Measurements from ENCODE around the gene KLHDC8A.

Gene KLHDC8A

GRCh38 chr1:205340676-205341075 lies 16.0 kb downstream of the KLHDC8A start:
- no peak overlapping the region for H2BK5ac ChIP-seq (ENCODE audit: low read length)
- H3K4ac ChIP-seq (ENCODE audit: low read length): no peak overlapping the region
- no peak overlapping the region for H2BK120ac ChIP-seq (ENCODE audit: low read depth, low read length)
- peaks cover 4 to 13% of the 10 kb centered on the region in 2 donors for H3K4me1 ChIP-seq (ENCODE audit: control insufficient read depth in 2 of 2, insufficient read depth in 1 of 2, low read depth in 1 of 2, low read length in 2 of 2)
- H3K4me3 ChIP-seq (ENCODE audit: low read length in 2 of 2): no peak overlapping the region
- no peak for DNase-seq (ENCODE audit: low spot score)
- no peak overlapping the region for H3K14ac ChIP-seq (ENCODE audit: low read length)
- no peak overlapping the region for H2BK12ac ChIP-seq (ENCODE audit: low read length)
- peaks cover 0 to 35% (median 15%) of the 10 kb centered on the region in 3 experiments for H3K27me3 ChIP-seq (ENCODE audit: control insufficient read depth in 3 of 3, insufficient read depth in 3 of 3, low read depth in 1 of 3, low read length in 3 of 3)
- H3K36me3 ChIP-seq (replicated peaks in 1 of 2; ENCODE audit: control insufficient read depth in 2 of 2, insufficient read depth in 2 of 2, low read length in 2 of 2): peaks cover 0 to 6% of the 10 kb centered on the region in 2 donors
- no peak overlapping the region for H3K9ac ChIP-seq (ENCODE audit: low read depth, low read length, poor library complexity)
- no peak overlapping the region for H4K8ac ChIP-seq (ENCODE audit: low read depth, low read length)
- WGBS, 2 donors (ENCODE audit: extremely low coverage in 2 of 2, insufficient read length in 2 of 2, insufficient replicate concordance in 1 of 2): no CpG with 5 or more reads among the region's 1 CpG
- no peak overlapping the region for H2BK15ac ChIP-seq (ENCODE audit: low read length)
- peaks cover 0 to 2% of the 10 kb centered on the region in 2 donors for H3K9me3 ChIP-seq (replicated peaks in 1 of 2; ENCODE audit: control insufficient read depth in 2 of 2, insufficient read depth in 1 of 2, low read depth in 1 of 2, low read length in 2 of 2)
- no peak overlapping the region for H3K27ac ChIP-seq (replicated peaks; ENCODE audit: low read length)
- H3K4me2 ChIP-seq (ENCODE audit: insufficient read depth, low read length, poor library complexity, severe bottlenecking): no peak overlapping the region
- no peak overlapping the region for H3K18ac ChIP-seq (ENCODE audit: low read length)
- H2AK5ac ChIP-seq (ENCODE audit: low read depth, low read length): no peak overlapping the region
- H3K23ac ChIP-seq (ENCODE audit: low read depth, low read length, poor library complexity): no peak overlapping the region
- no peak overlapping the region for H2AFZ ChIP-seq (ENCODE audit: low read length)
- H3K79me1 ChIP-seq (ENCODE audit: low read depth, low read length): no peaks in the 10 kb centered on the region
- no peak overlapping the region for H4K91ac ChIP-seq (ENCODE audit: low read depth, low read length, poor library complexity)

GRCh38 chr1:205339717-205340116 lies 17.0 kb downstream of the KLHDC8A start:
- no CpG with 5 or more reads among the region's 4 CpGs for WGBS, 2 donors (ENCODE audit: extremely low coverage in 2 of 2, insufficient read length in 2 of 2, insufficient replicate concordance in 1 of 2)

GRCh38 chr1:205339197-205339702 lies 17.5 kb downstream of the KLHDC8A start:
- H3K23ac ChIP-seq (ENCODE audit: low read depth, low read length, poor library complexity): peak overlapping the region; percentile 21
- WGBS, 2 donors (ENCODE audit: extremely low coverage in 2 of 2, insufficient read length in 2 of 2, insufficient replicate concordance in 1 of 2): no CpG with 5 or more reads among the region's 21 CpGs

More at GRCh38 chr1:205339717-205340116, 17.0 kb downstream of the KLHDC8A start:
- no peak overlapping the region for H2AK5ac ChIP-seq (ENCODE audit: low read depth, low read length)
- no peak for DNase-seq (ENCODE audit: low spot score)
- H4K91ac ChIP-seq (ENCODE audit: low read depth, low read length, poor library complexity): no peak overlapping the region
- no peak overlapping the region for H3K4me3 ChIP-seq (ENCODE audit: low read length in 2 of 2)
- H3K79me1 ChIP-seq (ENCODE audit: low read depth, low read length): no peaks in the 10 kb centered on the region
- peaks cover 0 to 31% (median 15%) of the 10 kb centered on the region in 3 experiments for H3K27me3 ChIP-seq (ENCODE audit: control insufficient read depth in 3 of 3, insufficient read depth in 3 of 3, low read depth in 1 of 3, low read length in 3 of 3)
- H3K4me2 ChIP-seq (ENCODE audit: insufficient read depth, low read length, poor library complexity, severe bottlenecking): no peak overlapping the region
- peak overlapping the region; percentile 2 for H3K14ac ChIP-seq (ENCODE audit: low read length)
- peaks cover 0 to 2% of the 10 kb centered on the region in 2 donors for H3K9me3 ChIP-seq (replicated peaks in 1 of 2; ENCODE audit: control insufficient read depth in 2 of 2, insufficient read depth in 1 of 2, low read depth in 1 of 2, low read length in 2 of 2)
- no peak overlapping the region for H3K23ac ChIP-seq (ENCODE audit: low read depth, low read length, poor library complexity)
- H2BK5ac ChIP-seq (ENCODE audit: low read length): no peak overlapping the region
- peaks cover 0 to 6% of the 10 kb centered on the region in 2 donors for H3K36me3 ChIP-seq (replicated peaks in 1 of 2; ENCODE audit: control insufficient read depth in 2 of 2, insufficient read depth in 2 of 2, low read length in 2 of 2)
- H2BK12ac ChIP-seq (ENCODE audit: low read length): no peak overlapping the region
- peak overlapping the region; percentile 13 for H3K9ac ChIP-seq (ENCODE audit: low read depth, low read length, poor library complexity)
- H3K27ac ChIP-seq (replicated peaks; ENCODE audit: low read length): no peak overlapping the region
- no peak overlapping the region for H2BK120ac ChIP-seq (ENCODE audit: low read depth, low read length)
- H2AFZ ChIP-seq (ENCODE audit: low read length): no peak overlapping the region
- no peak overlapping the region for H4K8ac ChIP-seq (ENCODE audit: low read depth, low read length)
- H3K4ac ChIP-seq (ENCODE audit: low read length): no peak overlapping the region
- H3K4me1 ChIP-seq (ENCODE audit: control insufficient read depth in 2 of 2, insufficient read depth in 1 of 2, low read depth in 1 of 2, low read length in 2 of 2): peaks cover 4 to 14% of the 10 kb centered on the region in 2 donors
- H2BK15ac ChIP-seq (ENCODE audit: low read length): no peak overlapping the region
- no peak overlapping the region for H3K18ac ChIP-seq (ENCODE audit: low read length)

GRCh38 chr1:205338011-205338410 lies 18.7 kb downstream of the KLHDC8A start:
- Histone ChIP-seq H3K36me3 (replicated peaks in 1 of 2; ENCODE audit: control insufficient read depth in 2 of 2, insufficient read depth in 2 of 2, low read length in 2 of 2) (peaks cover 0 to 6% of the 10 kb centered on the region in 2 donors), H2BK5ac (ENCODE audit: low read length) (no peak overlapping the region), H3K14ac (ENCODE audit: low read length) (no peak overlapping the region), H3K9me3 (replicated peaks in 1 of 2; ENCODE audit: control insufficient read depth in 2 of 2, insufficient read depth in 1 of 2, low read depth in 1 of 2, low read length in 2 of 2) (peaks cover 0 to 2% of the 10 kb centered on the region in 2 donors), H3K4me2 (ENCODE audit: insufficient read depth, low read length, poor library complexity, severe bottlenecking) (no peak overlapping the region), H3K27me3 (ENCODE audit: control insufficient read depth in 3 of 3, insufficient read depth in 3 of 3, low read depth in 1 of 3, low read length in 3 of 3) (peaks cover 0 to 15% (median 3%) of the 10 kb centered on the region in 3 experiments), H3K4ac (ENCODE audit: low read length) (no peak overlapping the region), H2BK120ac (ENCODE audit: low read depth, low read length) (no peak overlapping the region), H4K8ac (ENCODE audit: low read depth, low read length) (no peak overlapping the region), H2BK15ac (ENCODE audit: low read length) (no peak overlapping the region), H2AFZ (ENCODE audit: low read length) (no peak overlapping the region), H3K27ac (replicated peaks; ENCODE audit: low read length) (no peak overlapping the region), H2AK5ac (ENCODE audit: low read depth, low read length) (no peak overlapping the region), H2BK12ac (ENCODE audit: low read length) (no peak overlapping the region), H3K4me1 (ENCODE audit: control insufficient read depth in 2 of 2, insufficient read depth in 1 of 2, low read depth in 1 of 2, low read length in 2 of 2) (peaks cover 4 to 6% of the 10 kb centered on the region in 2 donors), H3K18ac (ENCODE audit: low read length) (no peak overlapping the region), H3K9ac (ENCODE audit: low read depth, low read length, poor library complexity) (no peak overlapping the region), H3K23ac (ENCODE audit: low read depth, low read length, poor library complexity) (no peak overlapping the region), H3K4me3 (ENCODE audit: low read length in 2 of 2) (no peak overlapping the region), H4K91ac (ENCODE audit: low read depth, low read length, poor library complexity) (no peak overlapping the region), H3K79me1 (ENCODE audit: low read depth, low read length) (no peaks in the 10 kb centered on the region)
- WGBS, 2 donors (ENCODE audit: extremely low coverage in 2 of 2, insufficient read length in 2 of 2, insufficient replicate concordance in 1 of 2): no CpG with 5 or more reads among the region's 7 CpGs
- no peak for DNase-seq (ENCODE audit: low spot score)

More at GRCh38 chr1:205339197-205339702, 17.5 kb downstream of the KLHDC8A start:
- Histone ChIP-seq H3K36me3 (replicated peaks in 1 of 2; ENCODE audit: control insufficient read depth in 2 of 2, insufficient read depth in 2 of 2, low read length in 2 of 2) (peaks cover 0 to 6% of the 10 kb centered on the region in 2 donors), H3K4me2 (ENCODE audit: insufficient read depth, low read length, poor library complexity, severe bottlenecking) (no peak overlapping the region), H3K4me1 (ENCODE audit: control insufficient read depth in 2 of 2, insufficient read depth in 1 of 2, low read depth in 1 of 2, low read length in 2 of 2) (peaks cover 4 to 9% of the 10 kb centered on the region in 2 donors), H4K91ac (ENCODE audit: low read depth, low read length, poor library complexity) (no peak overlapping the region), H3K4me3 (ENCODE audit: low read length in 2 of 2) (no peak overlapping the region), H3K9ac (ENCODE audit: low read depth, low read length, poor library complexity) (peak overlapping the region; percentile 13), H2AK5ac (ENCODE audit: low read depth, low read length) (no peak overlapping the region), H2BK15ac (ENCODE audit: low read length) (no peak overlapping the region), H2BK12ac (ENCODE audit: low read length) (no peak overlapping the region), H3K27me3 (ENCODE audit: control insufficient read depth in 3 of 3, insufficient read depth in 3 of 3, low read depth in 1 of 3, low read length in 3 of 3) (peaks cover 0 to 27% (median 10%) of the 10 kb centered on the region in 3 experiments), H3K9me3 (replicated peaks in 1 of 2; ENCODE audit: control insufficient read depth in 2 of 2, insufficient read depth in 1 of 2, low read depth in 1 of 2, low read length in 2 of 2) (peaks cover 0 to 2% of the 10 kb centered on the region in 2 donors), H3K18ac (ENCODE audit: low read length) (no peak overlapping the region), H3K4ac (ENCODE audit: low read length) (no peak overlapping the region), H3K79me1 (ENCODE audit: low read depth, low read length) (no peaks in the 10 kb centered on the region), H2AFZ (ENCODE audit: low read length) (no peak overlapping the region), H3K27ac (replicated peaks; ENCODE audit: low read length) (no peak overlapping the region), H4K8ac (ENCODE audit: low read depth, low read length) (no peak overlapping the region), H2BK120ac (ENCODE audit: low read depth, low read length) (no peak overlapping the region), H3K14ac (ENCODE audit: low read length) (peak overlapping the region; percentile 2), H2BK5ac (ENCODE audit: low read length) (no peak overlapping the region)
- no peak for DNase-seq (ENCODE audit: low spot score)

All from neuronal stem cell (in vitro differentiated cells).